ENCODE measurements around the gene CYP19A1. TPM values are rescaled to one million over a fixed set of nuclear protein-coding genes. Genes with fewer than 3 reads are reported as not detected.

Gene CYP19A1
- total RNA-seq, 1 experiment from 2014 or later, result 2.4 TPM

DNA sequence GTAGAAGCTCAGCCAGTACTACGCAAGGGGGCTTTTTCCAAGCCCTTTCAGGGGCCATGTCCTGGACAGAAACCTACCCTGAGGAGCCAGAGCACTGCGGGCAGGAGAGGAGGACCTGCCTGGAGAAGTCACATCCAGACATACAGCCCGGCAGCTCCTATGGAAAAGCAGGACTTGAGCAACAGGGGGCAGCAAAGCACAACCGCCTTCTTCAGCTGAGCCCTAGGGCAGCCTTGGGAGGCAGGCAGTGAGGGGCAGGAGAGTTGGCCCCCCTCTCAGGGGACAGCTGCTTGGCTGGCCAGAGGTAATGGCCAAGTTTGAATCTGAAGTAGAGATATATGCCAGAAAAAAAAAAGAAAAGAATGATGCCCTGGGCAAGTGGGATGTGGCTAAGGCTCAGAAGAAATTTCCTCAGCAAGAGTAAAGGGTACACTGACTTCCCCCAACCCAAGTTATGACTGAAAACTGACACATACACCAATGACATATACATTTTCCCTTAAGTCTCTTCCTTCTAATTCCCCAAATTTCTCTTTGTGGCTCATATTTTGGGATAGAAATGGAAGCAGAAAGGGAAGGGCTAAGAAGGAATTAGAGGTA lies 56.9 kb downstream of the CYP19A1 start:
- H3K79me2 ChIP-seq (ENCODE audit: low read length), result no peaks in the 10 kb centered on the region
- H3K9ac ChIP-seq (ENCODE audit: low read length), result no peak overlapping the region
- no peaks in the 10 kb centered on the region for H4K20me1 ChIP-seq (ENCODE audit: insufficient read depth, low read depth, low read length)
- no peaks in the 10 kb centered on the region; the same call in 1 of the 2 replicates for H3K27me3 ChIP-seq (ENCODE audit: low read length)
- no peaks in the 10 kb centered on the region for H3K9me2 ChIP-seq (replicated peaks; ENCODE audit: insufficient read depth, low read length)
- no peak overlapping the region for H3K4me3 ChIP-seq (ENCODE audit: low read length)
- H3K27ac ChIP-seq (ENCODE audit: low read length), result no peak overlapping the region
- H3K4me2 ChIP-seq (ENCODE audit: low read depth, low read length, poor library complexity, severe bottlenecking), result no peak overlapping the region
- no peaks in the 10 kb centered on the region for H3K9me3 ChIP-seq (ENCODE audit: low read length)
- no peak overlapping the region for H2AFZ ChIP-seq (ENCODE audit: low read length)
- H3K36me3 ChIP-seq (ENCODE audit: insufficient read depth, low read length), result no peaks in the 10 kb centered on the region
- peak; percentile 82 for DNase-seq
- H3K4me1 ChIP-seq (ENCODE audit: low read length), result peaks cover 25% of the 10 kb centered on the region

DNA sequence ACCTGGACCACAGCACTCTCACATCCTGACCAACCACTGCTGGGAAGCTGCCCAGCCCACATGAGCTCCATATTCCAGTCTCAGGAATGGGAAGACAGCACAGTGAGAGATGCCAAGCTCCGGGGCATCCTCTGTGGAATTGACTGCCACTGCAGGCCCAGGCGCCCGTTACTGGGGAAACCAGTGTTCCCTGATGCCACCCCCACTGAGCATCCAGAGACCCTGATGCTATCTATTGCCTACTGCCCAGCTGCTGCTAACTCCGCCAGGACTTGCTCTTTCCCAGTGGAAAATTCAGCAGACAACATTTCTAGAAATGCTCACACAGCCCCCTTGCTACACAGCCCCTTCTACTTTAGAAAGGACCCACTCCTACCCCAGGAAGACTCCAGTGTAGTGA lies 57.6 kb downstream of the CYP19A1 start:
- Histone ChIP-seq H3K9ac (ENCODE audit: low read length) (no peak overlapping the region), H3K36me3 (ENCODE audit: insufficient read depth, low read length) (no peaks in the 10 kb centered on the region), H4K20me1 (ENCODE audit: insufficient read depth, low read depth, low read length) (no peaks in the 10 kb centered on the region), H3K4me2 (ENCODE audit: low read depth, low read length, poor library complexity, severe bottlenecking) (no peak overlapping the region), H3K4me1 (ENCODE audit: low read length) (peaks cover 19% of the 10 kb centered on the region), H3K9me3 (ENCODE audit: low read length) (no peaks in the 10 kb centered on the region), H2AFZ (ENCODE audit: low read length) (no peak overlapping the region), H3K4me3 (ENCODE audit: low read length) (no peak overlapping the region), H3K27ac (ENCODE audit: low read length) (no peak overlapping the region), H3K27me3 (ENCODE audit: low read length) (no peaks in the 10 kb centered on the region; the same call in 1 of the 2 replicates), H3K9me2 (replicated peaks; ENCODE audit: insufficient read depth, low read length) (no peaks in the 10 kb centered on the region), H3K79me2 (ENCODE audit: low read length) (no peaks in the 10 kb centered on the region)
- no peak for DNase-seq

GRCh38 chr15:51279391-51279790 lies 59.0 kb downstream of the CYP19A1 start:
- H3K4me2 ChIP-seq (ENCODE audit: low read depth, low read length, poor library complexity, severe bottlenecking), result no peak overlapping the region
- H3K79me2 ChIP-seq (ENCODE audit: low read length), result no peaks in the 10 kb centered on the region
- H3K9me3 ChIP-seq (ENCODE audit: low read length), result no peaks in the 10 kb centered on the region
- H3K9ac ChIP-seq (ENCODE audit: low read length), result no peak overlapping the region
- H3K36me3 ChIP-seq (ENCODE audit: insufficient read depth, low read length), result no peaks in the 10 kb centered on the region
- no peak overlapping the region for H2AFZ ChIP-seq (ENCODE audit: low read length)
- H4K20me1 ChIP-seq (ENCODE audit: insufficient read depth, low read depth, low read length), result no peaks in the 10 kb centered on the region
- DNase-seq, result no peak
- peaks cover 19% of the 10 kb centered on the region for H3K4me1 ChIP-seq (ENCODE audit: low read length)
- no peak overlapping the region for H3K4me3 ChIP-seq (ENCODE audit: low read length)
- no peaks in the 10 kb centered on the region for H3K9me2 ChIP-seq (replicated peaks; ENCODE audit: insufficient read depth, low read length)
- no peaks in the 10 kb centered on the region; the same call in 1 of the 2 replicates for H3K27me3 ChIP-seq (ENCODE audit: low read length)
- no peak overlapping the region for H3K27ac ChIP-seq (ENCODE audit: low read length)

DNA sequence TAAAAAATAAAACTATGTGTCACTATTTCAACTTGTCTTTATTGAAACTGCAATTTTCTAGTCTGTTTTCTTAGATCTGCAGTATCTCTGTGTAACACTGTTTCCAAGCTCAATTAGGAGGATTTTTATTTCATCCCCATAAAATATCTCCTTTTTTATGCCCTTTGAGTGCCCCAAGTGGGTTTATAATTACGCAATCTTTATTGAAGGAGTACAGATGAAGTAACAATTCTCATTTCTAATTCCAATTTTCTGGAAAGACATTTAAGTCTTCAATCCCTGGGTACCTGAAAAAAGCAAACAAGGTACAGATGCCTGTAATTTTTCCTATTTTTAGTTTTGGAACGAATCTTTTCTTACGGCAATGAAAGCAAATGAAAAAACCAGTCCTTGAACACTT lies 61.3 kb downstream of the CYP19A1 start:
- Histone ChIP-seq H3K9me2 (replicated peaks; ENCODE audit: insufficient read depth, low read length) (no peaks in the 10 kb centered on the region), H3K27me3 (ENCODE audit: low read length) (no peaks in the 10 kb centered on the region; the same call in 1 of the 2 replicates), H3K9ac (ENCODE audit: low read length) (no peak overlapping the region), H3K4me1 (ENCODE audit: low read length) (no peaks in the 10 kb centered on the region), H4K20me1 (ENCODE audit: insufficient read depth, low read depth, low read length) (no peaks in the 10 kb centered on the region), H3K36me3 (ENCODE audit: insufficient read depth, low read length) (no peaks in the 10 kb centered on the region), H3K9me3 (ENCODE audit: low read length) (no peaks in the 10 kb centered on the region), H3K27ac (ENCODE audit: low read length) (no peak overlapping the region), H3K79me2 (ENCODE audit: low read length) (no peaks in the 10 kb centered on the region), H3K4me3 (ENCODE audit: low read length) (no peak overlapping the region), H3K4me2 (ENCODE audit: low read depth, low read length, poor library complexity, severe bottlenecking) (no peak overlapping the region), H2AFZ (ENCODE audit: low read length) (no peak overlapping the region)
- DNase-seq, result no peak

DNA sequence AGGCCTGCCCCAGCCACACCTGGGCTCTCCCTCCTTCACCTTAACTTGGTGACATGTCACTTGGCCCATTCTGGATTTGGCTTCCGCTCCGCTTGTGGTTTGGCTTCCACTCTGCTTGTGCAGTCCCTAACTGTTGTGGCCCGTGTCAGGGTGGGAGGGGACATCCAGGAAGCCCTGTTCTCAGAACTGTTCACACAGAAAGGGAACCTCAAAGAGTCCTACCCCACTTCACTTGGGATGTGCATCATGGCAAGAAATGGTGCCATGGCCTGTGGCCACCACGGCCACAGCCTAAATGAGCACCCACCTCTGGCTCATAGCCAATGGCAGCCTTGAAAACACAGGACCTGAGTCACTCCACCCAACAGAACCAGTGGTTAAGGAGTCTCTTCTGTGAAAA lies 63.4 kb downstream of the CYP19A1 start:
- H3K36me3 ChIP-seq (ENCODE audit: insufficient read depth, low read length), result no peaks in the 10 kb centered on the region
- H3K9me2 ChIP-seq (replicated peaks; ENCODE audit: insufficient read depth, low read length), result no peaks in the 10 kb centered on the region
- no peaks in the 10 kb centered on the region; the same call in 1 of the 2 replicates for H3K27me3 ChIP-seq (ENCODE audit: low read length)
- no peak overlapping the region for H2AFZ ChIP-seq (ENCODE audit: low read length)
- no peaks in the 10 kb centered on the region for H4K20me1 ChIP-seq (ENCODE audit: insufficient read depth, low read depth, low read length)
- H3K27ac ChIP-seq (ENCODE audit: low read length), result no peak overlapping the region
- no peaks in the 10 kb centered on the region for H3K9me3 ChIP-seq (ENCODE audit: low read length)
- H3K4me3 ChIP-seq (ENCODE audit: low read length), result no peak overlapping the region
- no peak overlapping the region for H3K9ac ChIP-seq (ENCODE audit: low read length)
- H3K4me1 ChIP-seq (ENCODE audit: low read length), result no peaks in the 10 kb centered on the region
- H3K4me2 ChIP-seq (ENCODE audit: low read depth, low read length, poor library complexity, severe bottlenecking), result no peak overlapping the region
- no peaks in the 10 kb centered on the region for H3K79me2 ChIP-seq (ENCODE audit: low read length)
- DNase-seq, result no peak

DNA sequence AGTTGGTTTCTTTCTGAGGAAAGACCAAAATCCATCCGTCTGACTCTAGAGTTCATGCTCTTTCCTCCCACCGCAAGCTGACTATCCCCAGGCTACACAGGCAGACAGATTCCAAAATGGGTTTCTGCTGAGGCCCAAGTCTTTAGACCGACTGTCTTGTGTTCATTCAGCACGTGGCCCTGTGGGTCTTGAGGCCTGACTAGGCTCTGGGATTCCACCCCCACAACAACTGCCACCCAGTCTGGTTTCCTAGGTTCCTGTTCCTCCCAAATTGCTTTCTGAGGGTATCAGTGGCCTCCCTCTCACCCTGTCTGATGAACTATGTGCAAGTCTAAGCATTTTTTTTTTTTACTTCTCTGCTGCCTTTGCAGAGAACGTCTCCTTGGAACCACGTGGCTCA lies 67.7 kb downstream of the CYP19A1 start:
- no peaks in the 10 kb centered on the region for H3K79me2 ChIP-seq (ENCODE audit: low read length)
- no peaks in the 10 kb centered on the region for H4K20me1 ChIP-seq (ENCODE audit: insufficient read depth, low read depth, low read length)
- H3K4me2 ChIP-seq (ENCODE audit: low read depth, low read length, poor library complexity, severe bottlenecking), result no peak overlapping the region
- no peak overlapping the region for H3K27ac ChIP-seq (ENCODE audit: low read length)
- H3K4me1 ChIP-seq (ENCODE audit: low read length), result no peaks in the 10 kb centered on the region
- no peak overlapping the region for H3K9ac ChIP-seq (ENCODE audit: low read length)
- no peak for DNase-seq
- no peaks in the 10 kb centered on the region for H3K9me3 ChIP-seq (ENCODE audit: low read length)
- no peaks in the 10 kb centered on the region for H3K36me3 ChIP-seq (ENCODE audit: insufficient read depth, low read length)
- H3K9me2 ChIP-seq (replicated peaks; ENCODE audit: insufficient read depth, low read length), result no peaks in the 10 kb centered on the region
- H2AFZ ChIP-seq (ENCODE audit: low read length), result no peak overlapping the region
- no peaks in the 10 kb centered on the region for H3K27me3 ChIP-seq (ENCODE audit: low read length)
- no peak overlapping the region for H3K4me3 ChIP-seq (ENCODE audit: low read length)

DNA sequence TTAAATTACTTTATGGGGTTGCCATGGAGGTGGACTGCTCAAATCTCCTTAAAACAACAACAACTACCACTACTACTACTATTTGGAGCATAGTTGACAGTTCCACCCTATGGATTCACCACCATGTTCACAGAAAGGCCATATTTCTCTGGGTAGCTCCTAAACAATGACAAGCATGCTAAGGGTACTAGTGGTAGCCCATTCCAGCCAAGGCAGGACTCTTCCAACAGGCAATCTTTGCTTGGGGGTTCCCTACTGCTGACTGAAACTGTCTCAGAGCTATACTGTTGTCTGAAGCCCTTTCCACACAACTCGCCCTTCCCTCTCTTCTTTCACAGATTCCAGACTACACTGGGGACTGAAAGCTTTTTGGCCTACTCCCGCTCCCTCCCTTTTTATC lies 68.9 kb downstream of the CYP19A1 start:
- no peak for DNase-seq
- H3K4me1 ChIP-seq (ENCODE audit: low read length), result no peaks in the 10 kb centered on the region
- no peak overlapping the region for H2AFZ ChIP-seq (ENCODE audit: low read length)
- H3K27me3 ChIP-seq (ENCODE audit: low read length), result no peaks in the 10 kb centered on the region
- H3K36me3 ChIP-seq (ENCODE audit: insufficient read depth, low read length), result no peaks in the 10 kb centered on the region
- H3K79me2 ChIP-seq (ENCODE audit: low read length), result no peaks in the 10 kb centered on the region
- no peak overlapping the region for H3K4me2 ChIP-seq (ENCODE audit: low read depth, low read length, poor library complexity, severe bottlenecking)
- no peak overlapping the region for H3K4me3 ChIP-seq (ENCODE audit: low read length)
- H3K27ac ChIP-seq (ENCODE audit: low read length), result no peak overlapping the region
- no peaks in the 10 kb centered on the region for H3K9me2 ChIP-seq (replicated peaks; ENCODE audit: insufficient read depth, low read length)
- H4K20me1 ChIP-seq (ENCODE audit: insufficient read depth, low read depth, low read length), result no peaks in the 10 kb centered on the region
- H3K9me3 ChIP-seq (ENCODE audit: low read length), result no peaks in the 10 kb centered on the region
- no peak overlapping the region for H3K9ac ChIP-seq (ENCODE audit: low read length)

- H3K27me3 ChIP-seq (ENCODE audit: low read length), result no peaks in the 10 kb centered on the region
- DNase-seq, result no peak
- no peaks in the 10 kb centered on the region for H4K20me1 ChIP-seq (ENCODE audit: insufficient read depth, low read depth, low read length)
- H3K79me2 ChIP-seq (ENCODE audit: low read length), result no peaks in the 10 kb centered on the region
- H3K9ac ChIP-seq (ENCODE audit: low read length), result no peak overlapping the region
- no peaks in the 10 kb centered on the region for H3K9me2 ChIP-seq (replicated peaks; ENCODE audit: insufficient read depth, low read length)
- no peaks in the 10 kb centered on the region for H3K9me3 ChIP-seq (ENCODE audit: low read length)
- H3K4me1 ChIP-seq (ENCODE audit: low read length), result no peaks in the 10 kb centered on the region
- no peak overlapping the region for H3K4me2 ChIP-seq (ENCODE audit: low read depth, low read length, poor library complexity, severe bottlenecking)
- H3K4me3 ChIP-seq (ENCODE audit: low read length), result no peak overlapping the region
- H2AFZ ChIP-seq (ENCODE audit: low read length), result no peak overlapping the region
- H3K36me3 ChIP-seq (ENCODE audit: insufficient read depth, low read length), result no peaks in the 10 kb centered on the region
- no peak overlapping the region for H3K27ac ChIP-seq (ENCODE audit: low read length)
Measured at GRCh38 chr15:51267703-51268083, 70.7 kb downstream of the CYP19A1 start.
